ENCODE results near the gene IMMP2L. TPM values are rescaled to one million over a fixed set of nuclear protein-coding genes. Genes with fewer than 3 reads are reported as not detected.

IMMP2L gene
- total RNA-seq, 1 donor = 19.9 TPM

GRCh38 chr7:111429781-111430180 is 132.5 kb downstream of the IMMP2L start:
- TF ChIP-seq CTCF (IDR thresholded peaks at IDR 0.05; ENCODE audit: extremely low read depth, low read depth, low read length) = no peak
- H3K27me3 ChIP-seq (ENCODE audit: insufficient read depth, low read length) = no peaks in the 10 kb centered on the region
- H3K36me3 ChIP-seq (ENCODE audit: insufficient read depth, low read length) = no peaks in the 10 kb centered on the region
- H4K20me1 ChIP-seq (ENCODE audit: insufficient read depth, low read length) = no peaks in the 10 kb centered on the region
- no peak overlapping the region for H3K4me2 ChIP-seq (ENCODE audit: insufficient read depth, low read length)
- H2AFZ ChIP-seq (ENCODE audit: low read length) = no peak overlapping the region
- no peak overlapping the region for H3K4me3 ChIP-seq (ENCODE audit: insufficient read depth, low read length)
- DNase-seq (ENCODE audit: insufficient read length, low spot score, missing footprints) = no peak
- peaks cover 6% of the 10 kb centered on the region for H3K4me1 ChIP-seq (ENCODE audit: insufficient read depth, low read length)
- H3K79me2 ChIP-seq (ENCODE audit: insufficient read depth, low read length) = no peaks in the 10 kb centered on the region
- H3K9me3 ChIP-seq (ENCODE audit: low read depth, low read length) = no peaks in the 10 kb centered on the region
- H3K27ac ChIP-seq (ENCODE audit: low read depth, low read length) = no peak overlapping the region

- Histone ChIP-seq H3K79me2 (ENCODE audit: insufficient read depth, low read length) (no peaks in the 10 kb centered on the region), H2AFZ (ENCODE audit: low read length) (no peak overlapping the region), H4K20me1 (ENCODE audit: insufficient read depth, low read length) (no peaks in the 10 kb centered on the region), H3K27ac (ENCODE audit: low read depth, low read length) (no peak overlapping the region), H3K4me3 (ENCODE audit: insufficient read depth, low read length) (no peak overlapping the region), H3K36me3 (ENCODE audit: insufficient read depth, low read length) (no peaks in the 10 kb centered on the region), H3K4me2 (ENCODE audit: insufficient read depth, low read length) (peak overlapping the region; percentile 7), H3K4me1 (ENCODE audit: insufficient read depth, low read length) (peaks cover 10% of the 10 kb centered on the region), H3K27me3 (ENCODE audit: insufficient read depth, low read length) (no peaks in the 10 kb centered on the region), H3K9me3 (ENCODE audit: low read depth, low read length) (no peaks in the 10 kb centered on the region)
- no peak for DNase-seq (ENCODE audit: insufficient read length, low spot score, missing footprints)
- no peak for TF ChIP-seq CTCF (IDR thresholded peaks at IDR 0.05; ENCODE audit: extremely low read depth, low read depth, low read length)
Observed at GRCh38 chr7:111424768-111425167, 137.5 kb downstream of the IMMP2L start.

GRCh38 chr7:111414374-111414773 is 147.9 kb downstream of the IMMP2L start:
- Histone ChIP-seq H3K79me2 (ENCODE audit: insufficient read depth, low read length) (no peaks in the 10 kb centered on the region), H3K27ac (ENCODE audit: low read depth, low read length) (no peak overlapping the region), H3K27me3 (ENCODE audit: insufficient read depth, low read length) (no peaks in the 10 kb centered on the region), H3K36me3 (ENCODE audit: insufficient read depth, low read length) (no peaks in the 10 kb centered on the region), H3K4me3 (ENCODE audit: insufficient read depth, low read length) (no peak overlapping the region), H4K20me1 (ENCODE audit: insufficient read depth, low read length) (no peaks in the 10 kb centered on the region), H3K4me1 (ENCODE audit: insufficient read depth, low read length) (peaks cover 5% of the 10 kb centered on the region), H2AFZ (ENCODE audit: low read length) (no peak overlapping the region), H3K9me3 (ENCODE audit: low read depth, low read length) (no peaks in the 10 kb centered on the region), H3K4me2 (ENCODE audit: insufficient read depth, low read length) (no peak overlapping the region)
- no peak for DNase-seq (ENCODE audit: insufficient read length, low spot score, missing footprints)
- no peak for TF ChIP-seq CTCF (IDR thresholded peaks at IDR 0.05; ENCODE audit: extremely low read depth, low read depth, low read length)

GRCh38 chr7:111413739-111414138 is 148.6 kb downstream of the IMMP2L start:
- no peak for DNase-seq (ENCODE audit: insufficient read length, low spot score, missing footprints)
- H3K36me3 ChIP-seq (ENCODE audit: insufficient read depth, low read length) = no peaks in the 10 kb centered on the region
- no peaks in the 10 kb centered on the region for H3K9me3 ChIP-seq (ENCODE audit: low read depth, low read length)
- H3K4me3 ChIP-seq (ENCODE audit: insufficient read depth, low read length) = no peak overlapping the region
- no peaks in the 10 kb centered on the region for H3K27me3 ChIP-seq (ENCODE audit: insufficient read depth, low read length)
- no peaks in the 10 kb centered on the region for H4K20me1 ChIP-seq (ENCODE audit: insufficient read depth, low read length)
- H3K79me2 ChIP-seq (ENCODE audit: insufficient read depth, low read length) = no peaks in the 10 kb centered on the region
- peak overlapping the region; percentile 7 for H3K4me2 ChIP-seq (ENCODE audit: insufficient read depth, low read length)
- peak overlapping the region; percentile 51 for H2AFZ ChIP-seq (ENCODE audit: low read length)
- peaks cover 7% of the 10 kb centered on the region for H3K4me1 ChIP-seq (ENCODE audit: insufficient read depth, low read length)
- TF ChIP-seq CTCF (IDR thresholded peaks at IDR 0.05; ENCODE audit: extremely low read depth, low read depth, low read length) = no peak
- no peak overlapping the region for H3K27ac ChIP-seq (ENCODE audit: low read depth, low read length)

Measured in osteoblast (primary cell).